Body of pancreas (tissue), 4 donors: ENCODE data around the gene PCBP3.

Source experiments
- POLR2A ChIP-seq, 3 donors: fragments of 450-650 bp; IDR thresholded peaks; one replicate each; pipeline ENCODE4 v1.6.1; 2016; ENCODE audit warnings: antibody characterized with exemption in 3 of 3, mild to moderate bottlenecking in 2 of 3
- TF ChIP-seq, protein P1 (sequence below), 7 experiments: fragments of 450-650 bp in 4 of 7; fragments of 200-600 bp in 3 of 7; sonication (generic) in 3 of 7; IDR thresholded peaks; one replicate each; pipeline ENCODE4 v1.5.1; 2016 to 2019; ENCODE audit warnings: antibody characterized with exemption in 7 of 7

DNA sequence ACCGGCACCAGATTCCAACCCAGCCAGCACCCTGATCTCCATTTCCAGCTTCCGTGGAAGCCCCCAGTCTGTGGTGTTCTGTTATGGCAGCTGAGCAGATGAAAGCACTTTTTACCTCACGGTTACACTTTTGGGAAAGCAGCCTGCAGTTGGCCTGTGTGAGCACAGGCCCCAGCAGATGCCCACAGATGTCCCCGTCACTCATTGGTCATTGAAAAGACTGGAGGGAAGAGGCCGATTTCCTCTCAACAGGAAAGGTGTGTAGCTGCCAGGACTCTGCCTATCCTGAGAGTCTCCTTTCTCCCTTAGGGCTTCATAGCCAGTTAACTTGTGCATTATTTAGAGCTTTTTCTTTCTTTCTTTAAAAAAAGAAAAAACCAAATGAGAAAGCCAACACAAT lies 123.0 kb downstream of the PCBP3 start:
- no peak for TF ChIP-seq POLR2A (IDR thresholded peaks at IDR 0.05)
- TF ChIP-seq, protein P1, sequence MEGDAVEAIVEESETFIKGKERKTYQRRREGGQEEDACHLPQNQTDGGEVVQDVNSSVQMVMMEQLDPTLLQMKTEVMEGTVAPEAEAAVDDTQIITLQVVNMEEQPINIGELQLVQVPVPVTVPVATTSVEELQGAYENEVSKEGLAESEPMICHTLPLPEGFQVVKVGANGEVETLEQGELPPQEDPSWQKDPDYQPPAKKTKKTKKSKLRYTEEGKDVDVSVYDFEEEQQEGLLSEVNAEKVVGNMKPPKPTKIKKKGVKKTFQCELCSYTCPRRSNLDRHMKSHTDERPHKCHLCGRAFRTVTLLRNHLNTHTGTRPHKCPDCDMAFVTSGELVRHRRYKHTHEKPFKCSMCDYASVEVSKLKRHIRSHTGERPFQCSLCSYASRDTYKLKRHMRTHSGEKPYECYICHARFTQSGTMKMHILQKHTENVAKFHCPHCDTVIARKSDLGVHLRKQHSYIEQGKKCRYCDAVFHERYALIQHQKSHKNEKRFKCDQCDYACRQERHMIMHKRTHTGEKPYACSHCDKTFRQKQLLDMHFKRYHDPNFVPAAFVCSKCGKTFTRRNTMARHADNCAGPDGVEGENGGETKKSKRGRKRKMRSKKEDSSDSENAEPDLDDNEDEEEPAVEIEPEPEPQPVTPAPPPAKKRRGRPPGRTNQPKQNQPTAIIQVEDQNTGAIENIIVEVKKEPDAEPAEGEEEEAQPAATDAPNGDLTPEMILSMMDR (IDR thresholded peaks at IDR 0.05) = no peak
